HG03521 (cell line): ENCODE measurements around the gene COG2.
"Not testable (repeated sequence)": the region's sequence is repeated elsewhere in the genome, so short reads cannot be mapped to it uniquely, and the experiment has no call there.

Source experiments
- ATAC-seq: cut with Tn5 transposase; IDR thresholded peaks from one replicate; pipeline ENCODE4 v1.9.1; 2021; ENCODE audit warnings: mild to moderate bottlenecking, moderate library complexity; ENCODE audit not compliant: unreplicated experiment

Gene COG2

GRCh38 chr1:230642263-230642959 lies at the start of gene COG2:
Gene COG2 (plus strand): TSS chr1:230642481. CDS start chr1:230642607, 126 bp downstream.
- ATAC-seq = peak; percentile 95

- no peak for ATAC-seq
These were observed 49.4 kb upstream of the COG2 start for GRCh38 chr1:230592848-230593414.

GRCh38 chr1:230594214-230594773 lies 48.0 kb upstream of the COG2 start:
- ATAC-seq = no peak

- no peak for ATAC-seq
These were observed 47.1 kb upstream of the COG2 start for GRCh38 chr1:230595181-230595580.

- no peak for ATAC-seq
These were observed 46.0 kb upstream of the COG2 start for GRCh38 chr1:230596306-230596705.

- no peak for ATAC-seq
These were observed 43.5 kb upstream of the COG2 start for GRCh38 chr1:230598745-230599144.

- no peak for ATAC-seq
These were observed 42.2 kb upstream of the COG2 start for GRCh38 chr1:230599926-230600656.

- not testable (repeated sequence) for ATAC-seq
These were observed 41.5 kb upstream of the COG2 start for GRCh38 chr1:230600657-230601400.

- ATAC-seq = no peak
These were observed 33.1 kb upstream of the COG2 start for GRCh38 chr1:230609208-230609607.

- no peak for ATAC-seq
These were observed 31.7 kb upstream of the COG2 start for GRCh38 chr1:230610589-230610988.

- no peak for ATAC-seq
These were observed 31.0 kb upstream of the COG2 start for GRCh38 chr1:230611128-230611877.

GRCh38 chr1:230611878-230612235 lies 30.4 kb upstream of the COG2 start:
- no peak for ATAC-seq

GRCh38 chr1:230612651-230613050 lies 29.6 kb upstream of the COG2 start:
- no peak for ATAC-seq

- ATAC-seq = no peak
These were observed 28.2 kb upstream of the COG2 start for GRCh38 chr1:230614121-230614520.

- no peak for ATAC-seq
These were observed 23.7 kb upstream of the COG2 start for GRCh38 chr1:230618537-230618936.

- ATAC-seq = no peak
These were observed 21.5 kb upstream of the COG2 start for GRCh38 chr1:230620649-230621323.

GRCh38 chr1:230621324-230622030 lies 20.8 kb upstream of the COG2 start:
- no peak for ATAC-seq

GRCh38 chr1:230622151-230622550 lies 20.1 kb upstream of the COG2 start:
- no peak for ATAC-seq

GRCh38 chr1:230624097-230624713 lies 18.1 kb upstream of the COG2 start:
- no peak for ATAC-seq
